NCI-H1105 treated with DMSO at 0.1 percent for 48 hours (cell line): ENCODE results near the gene FBF1.
"Not testable (repeated sequence)": the region's sequence is repeated elsewhere in the genome, so short reads cannot be mapped to it uniquely, and the experiment has no call there.

Experiments
- DNase-seq: peaks from one replicate; lab custom pipeline; 2025; lab: John Stamatoyannopoulos, UW

FBF1 gene

DNA sequence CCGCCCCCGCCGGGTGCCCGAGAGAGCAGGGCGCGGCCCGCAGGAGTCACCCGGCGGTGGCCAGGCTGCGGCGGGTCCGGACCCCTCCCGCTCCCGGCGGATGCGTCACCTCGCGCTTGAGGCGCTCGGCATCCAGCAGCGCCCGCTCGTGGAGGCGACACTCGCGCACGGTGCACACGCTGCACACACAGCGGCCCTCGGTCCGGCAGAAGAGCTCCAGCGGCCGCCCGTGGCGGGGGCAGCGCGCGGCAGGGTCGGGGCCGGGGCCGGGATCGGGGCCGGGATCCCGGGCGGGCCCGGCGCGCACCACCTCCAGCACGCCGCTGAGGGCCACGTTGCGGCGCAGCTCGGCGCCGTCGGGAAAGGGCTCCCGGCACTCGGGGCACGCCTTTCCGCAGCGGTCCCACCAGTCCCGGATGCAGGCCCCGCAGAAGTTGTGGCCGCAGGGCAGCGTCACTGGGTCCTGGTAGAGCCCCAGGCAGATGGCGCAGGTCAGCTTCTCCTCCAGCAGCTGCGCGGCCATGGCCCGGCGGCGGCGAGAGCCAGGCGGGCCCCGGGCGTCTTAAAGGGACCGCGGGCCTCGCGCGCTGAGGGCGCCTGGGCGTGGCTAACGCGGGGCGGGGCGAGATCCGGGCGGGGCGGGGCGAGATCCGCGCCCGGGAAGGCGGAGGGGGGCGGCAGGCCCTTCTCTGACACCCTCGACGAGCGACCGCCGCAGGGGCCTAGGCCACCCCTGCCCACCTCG is 44.3 kb downstream of the FBF1 start, which contains the start of gene TRIM65:
Gene TRIM65 (minus strand): TSS at position 537 of the 745 bp plus-strand sequence. CDS start 14 bp downstream, at position 523.
- DNase-seq, result peak; percentile 59

DNA sequence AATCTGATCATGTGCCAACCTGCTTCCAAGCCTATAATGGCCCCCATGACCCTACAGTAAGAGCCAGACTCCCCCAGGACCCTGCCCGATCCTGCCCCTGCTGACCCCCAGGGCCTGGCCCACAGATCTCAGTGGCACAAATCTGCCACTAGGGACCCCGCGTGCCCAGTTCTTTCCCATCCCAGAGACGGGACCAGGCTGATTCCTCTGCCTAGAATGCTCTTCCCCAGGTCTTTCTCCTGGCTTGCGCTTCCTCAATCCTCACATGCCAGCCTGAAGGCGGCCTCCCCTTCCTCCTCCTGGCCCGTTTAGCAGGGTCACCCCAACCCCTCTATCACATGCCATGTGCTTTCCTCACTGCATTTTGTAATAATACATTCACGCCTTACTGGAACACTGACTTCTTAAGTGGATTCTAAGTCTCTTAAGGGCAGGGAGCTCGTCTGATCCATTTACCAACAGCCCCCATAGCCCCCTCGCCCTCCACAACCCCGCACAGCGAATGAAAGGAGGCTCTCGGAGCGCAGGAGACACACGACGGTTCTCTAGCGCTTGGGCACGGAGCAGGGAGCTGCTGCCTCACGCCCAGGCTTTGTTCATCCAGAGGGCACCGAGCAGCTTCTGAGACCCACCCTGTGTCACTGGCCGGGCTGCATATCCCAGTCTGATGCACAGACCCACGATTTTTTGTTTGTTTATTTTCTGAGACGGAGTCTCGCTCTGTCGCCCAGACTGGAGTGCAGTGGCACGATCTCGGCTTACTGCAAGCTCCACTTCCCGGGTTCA is 45.3 kb downstream of the FBF1 start:
- no peak for DNase-seq

DNA sequence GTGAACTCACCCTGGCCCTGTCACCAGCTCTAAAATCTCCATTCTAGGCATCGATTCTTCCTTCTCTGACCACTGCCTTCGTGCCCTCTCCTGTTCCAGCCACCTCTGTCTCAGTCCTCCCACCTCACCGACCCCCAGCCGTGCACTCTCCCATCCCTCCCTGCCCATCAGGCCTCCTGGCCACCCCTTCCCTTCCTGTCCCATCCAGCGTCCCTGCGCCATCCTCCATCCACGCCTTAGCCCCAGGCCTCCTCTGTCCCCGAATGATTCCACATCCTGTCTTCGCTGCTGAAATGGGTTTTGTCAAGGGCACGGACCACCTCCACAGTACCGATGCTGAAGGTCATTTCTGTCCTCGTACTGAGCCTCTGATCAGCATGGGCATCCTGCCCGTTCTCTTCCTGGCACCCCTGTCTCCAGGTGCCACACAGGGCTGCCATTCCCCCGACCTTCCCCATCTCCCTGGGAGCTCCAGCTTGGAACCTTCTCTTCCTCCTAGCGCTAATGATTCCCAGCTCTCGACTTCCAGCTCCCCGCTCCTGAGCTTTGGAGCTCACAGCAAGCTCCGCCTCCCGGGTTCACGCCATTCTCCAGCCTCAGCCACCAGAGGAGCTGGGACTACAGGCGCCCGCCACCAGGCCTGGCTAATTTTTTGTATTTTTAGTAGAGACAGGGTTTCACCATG is 46.7 kb downstream of the FBF1 start:
- no peak for DNase-seq

DNA sequence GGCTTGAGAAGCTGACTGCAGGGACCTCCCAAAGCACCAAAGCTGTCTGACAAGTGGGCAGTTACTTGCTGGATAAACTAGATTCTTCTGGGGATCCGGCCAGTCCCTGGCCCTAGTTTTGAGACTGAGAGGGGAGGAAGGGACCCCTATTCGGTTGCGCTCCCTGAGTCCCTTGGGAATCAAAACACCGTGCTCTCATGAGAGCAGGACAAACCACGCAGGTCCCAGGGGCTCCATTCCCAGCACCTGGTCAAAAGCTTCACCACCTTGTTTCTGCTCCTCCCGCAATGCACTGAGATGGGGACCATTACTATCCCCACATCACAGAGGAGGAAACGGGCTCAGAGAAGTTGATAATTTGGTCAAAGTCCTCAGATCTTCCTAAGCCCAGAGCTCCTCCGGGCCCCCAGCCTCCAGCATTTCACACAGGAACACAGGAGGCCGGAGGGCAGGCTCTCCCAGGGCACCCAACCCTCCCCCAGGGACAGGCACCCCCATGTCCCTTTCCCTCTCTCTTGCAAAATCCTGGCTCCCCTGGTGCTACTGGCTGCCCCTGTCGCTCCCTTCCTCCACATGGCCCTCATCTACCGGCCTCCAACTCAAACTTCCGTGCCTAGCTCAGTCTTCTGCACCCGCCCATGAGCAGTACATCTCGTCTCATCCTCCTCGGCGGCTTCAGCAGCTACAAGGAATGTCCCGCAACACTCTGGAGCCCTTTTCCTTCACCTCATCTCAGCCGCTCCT is 47.4 kb downstream of the FBF1 start:
- no peak for DNase-seq

DNA sequence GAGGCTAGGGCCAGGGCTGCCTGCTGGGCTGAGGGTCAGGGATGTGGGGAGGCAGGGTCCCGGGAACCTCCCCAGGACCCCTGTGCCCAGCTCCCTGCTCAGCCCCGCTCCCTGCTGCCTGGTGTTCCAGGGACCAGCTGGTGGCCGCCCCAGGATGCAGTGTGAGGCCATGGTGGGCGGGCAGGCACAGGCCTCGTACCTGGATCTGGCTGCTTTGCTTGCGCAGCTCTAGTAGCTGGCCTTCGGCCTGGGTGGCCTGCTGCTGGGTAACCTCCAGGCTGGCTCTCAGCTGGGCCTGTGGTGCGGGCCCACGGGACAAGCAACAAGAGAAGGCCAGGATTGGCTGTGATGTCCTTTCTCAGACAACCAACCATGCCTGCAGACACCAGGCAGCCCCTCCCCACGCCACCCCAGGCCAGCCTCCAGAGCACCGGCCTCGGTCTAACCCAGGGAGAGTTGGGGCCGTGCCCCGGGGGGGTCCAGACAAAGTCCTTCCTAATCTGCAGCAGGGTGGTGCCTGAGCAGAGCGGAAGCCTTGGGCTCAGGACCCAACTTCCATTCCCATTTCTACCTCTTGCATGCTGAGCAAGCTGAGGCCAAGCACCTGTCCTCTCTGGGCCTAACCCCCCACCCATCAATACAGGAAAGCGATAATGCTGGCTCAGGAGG is 48.2 kb downstream of the FBF1 start:
- no peak for DNase-seq

DNA sequence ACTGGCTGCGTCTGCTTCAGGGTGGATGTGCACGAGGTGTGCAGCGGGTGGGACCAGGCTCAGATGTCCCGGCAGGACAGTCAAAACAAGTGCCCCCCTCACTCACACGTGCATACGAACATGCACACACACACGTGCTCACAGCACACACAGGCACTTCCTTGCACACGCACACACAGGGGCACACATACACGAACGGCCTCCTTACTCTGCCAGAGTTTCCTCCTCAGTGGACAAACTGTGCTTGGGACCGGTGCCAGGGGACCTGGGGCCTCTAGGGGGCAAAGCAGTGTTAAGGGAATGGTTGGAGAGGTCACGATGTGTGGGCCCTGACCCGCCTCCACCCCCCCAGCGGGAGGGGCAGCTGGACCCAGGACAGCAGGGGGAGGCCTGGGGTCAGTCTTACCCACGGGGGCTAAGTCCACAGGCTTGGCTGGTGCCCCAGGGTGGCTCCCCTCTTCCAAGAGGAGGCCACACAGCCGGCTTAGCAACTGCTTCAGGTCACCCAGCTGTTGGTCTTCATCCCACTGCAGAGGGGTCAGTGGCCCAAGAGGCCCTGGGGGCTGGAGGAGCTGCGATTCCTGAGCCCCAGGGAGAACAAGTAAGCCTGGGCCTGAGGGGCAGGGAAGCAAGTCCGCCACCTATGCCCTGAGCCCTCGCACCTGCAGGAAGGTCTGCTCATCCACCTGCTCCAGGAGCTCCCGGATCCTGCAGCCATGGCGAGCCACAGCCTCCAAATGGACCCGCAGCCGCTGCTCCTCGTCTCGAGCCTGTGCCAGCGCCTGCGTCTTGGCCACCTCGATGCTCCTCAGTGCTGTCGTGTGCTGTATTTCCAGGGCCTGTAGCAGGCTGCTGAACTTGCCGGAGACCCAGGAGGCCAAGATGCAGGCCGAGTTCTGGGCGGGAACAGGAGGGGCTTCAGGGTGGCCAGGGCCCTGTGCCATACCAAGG is 49.0 kb downstream of the FBF1 start:
- no peak for DNase-seq

DNA sequence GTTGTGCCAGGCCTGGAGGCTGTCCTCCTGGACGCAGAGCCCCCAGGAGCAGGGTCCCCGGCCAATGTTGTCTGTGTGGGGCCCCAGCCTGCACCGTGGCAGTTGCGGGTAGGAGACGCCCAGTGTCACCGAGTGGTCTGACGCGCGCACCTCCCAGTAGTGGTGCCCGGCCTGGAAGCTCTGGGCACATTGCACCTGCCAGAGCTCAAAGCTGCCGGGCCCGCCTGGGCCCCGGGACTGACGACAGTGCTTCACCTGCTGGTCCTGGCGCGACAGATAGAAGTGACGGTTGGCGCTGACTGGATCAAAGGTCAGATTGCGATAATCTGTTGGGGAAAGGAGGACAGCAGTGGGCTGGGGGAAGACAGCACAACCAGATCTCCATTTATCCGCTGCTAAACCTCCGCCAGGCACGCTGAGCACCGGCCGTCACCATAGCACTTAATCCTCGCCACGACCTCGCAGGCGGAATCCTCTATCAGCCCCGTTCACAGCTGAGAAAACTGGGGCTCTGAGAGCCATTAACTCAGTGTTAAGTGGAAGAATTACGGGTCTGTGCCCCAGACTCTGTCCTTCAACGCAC is 49.7 kb downstream of the FBF1 start:
- no peak for DNase-seq

DNA sequence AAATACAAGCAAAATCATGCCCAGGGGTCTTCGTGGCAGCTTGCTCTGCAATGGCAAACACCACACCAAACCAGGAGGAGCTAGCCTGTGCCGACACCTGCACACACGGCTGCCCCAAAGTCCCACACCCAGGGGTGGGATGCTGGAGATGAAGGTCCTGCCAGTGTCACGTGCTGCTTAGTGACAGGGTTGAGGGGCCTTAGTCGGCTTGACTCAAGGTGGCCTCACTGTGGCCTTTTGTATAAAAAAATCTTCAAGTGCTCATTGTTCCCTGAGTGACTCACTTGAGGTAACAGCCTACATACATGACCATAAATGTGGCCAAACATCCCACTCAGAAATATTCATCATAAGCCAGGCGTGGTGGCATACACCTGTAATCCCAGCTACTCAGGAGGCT is 51.4 kb downstream of the FBF1 start:
- DNase-seq, result no peak

DNA sequence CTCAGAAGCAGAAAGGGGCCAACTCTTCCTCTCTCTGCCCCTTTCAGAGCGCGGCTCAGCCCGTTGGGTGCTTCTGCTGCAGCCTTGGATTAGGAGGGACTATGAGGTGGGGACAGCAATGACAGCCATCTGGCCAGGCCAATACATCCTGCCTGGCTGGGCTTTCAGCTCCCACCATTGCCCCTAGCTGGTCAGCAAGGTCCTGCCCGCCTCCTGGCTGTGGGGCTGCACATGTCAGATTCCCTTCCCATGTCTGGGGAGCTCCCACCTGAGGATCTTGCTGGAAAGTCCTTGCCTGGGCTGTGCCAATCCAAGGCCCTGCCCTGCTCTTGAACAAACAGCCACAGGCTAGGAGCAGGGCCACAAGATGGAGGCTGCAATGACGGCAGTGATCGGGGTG is 52.4 kb downstream of the FBF1 start:
- no peak for DNase-seq

DNA sequence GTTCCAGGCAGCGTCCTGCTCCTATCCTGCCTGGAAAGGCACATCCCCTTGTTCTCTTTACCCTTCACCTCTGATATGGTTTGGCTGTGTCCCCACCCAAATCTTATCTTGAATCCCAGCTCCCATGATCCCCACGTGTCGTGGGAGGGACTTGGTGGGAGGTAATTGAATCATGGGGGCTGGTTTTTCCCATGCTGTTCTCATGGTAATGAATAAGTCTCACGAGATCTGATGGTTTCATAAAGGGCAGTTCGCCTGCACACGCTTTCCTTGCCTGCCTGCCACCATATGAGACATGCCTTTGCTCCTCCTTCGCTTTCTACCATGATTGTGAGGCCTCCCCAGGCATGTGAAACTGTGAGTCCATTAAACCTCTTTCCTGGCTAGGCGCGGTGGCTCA is 55.0 kb downstream of the FBF1 start:
- not testable (repeated sequence) for DNase-seq

DNA sequence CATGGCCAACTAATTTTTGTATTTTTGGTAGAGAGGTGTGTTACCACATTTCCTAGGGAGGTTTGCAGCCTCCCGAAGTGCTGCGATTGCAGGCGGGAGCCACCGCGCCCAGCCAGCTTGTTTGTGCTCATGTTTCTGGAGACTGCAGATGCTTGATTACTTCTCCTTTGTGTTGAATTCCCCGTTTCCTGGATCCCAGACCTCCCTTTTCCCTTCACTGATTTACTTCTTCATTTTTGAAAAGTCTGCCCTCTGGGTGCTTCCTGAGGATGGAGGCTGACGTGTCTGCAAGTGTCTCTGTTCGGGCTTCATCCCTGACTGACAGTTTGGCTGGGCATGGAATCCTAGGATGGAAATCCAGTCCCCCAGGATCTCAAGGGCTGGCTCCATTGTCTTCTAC is 55.4 kb downstream of the FBF1 start:
- no peak for DNase-seq

DNA sequence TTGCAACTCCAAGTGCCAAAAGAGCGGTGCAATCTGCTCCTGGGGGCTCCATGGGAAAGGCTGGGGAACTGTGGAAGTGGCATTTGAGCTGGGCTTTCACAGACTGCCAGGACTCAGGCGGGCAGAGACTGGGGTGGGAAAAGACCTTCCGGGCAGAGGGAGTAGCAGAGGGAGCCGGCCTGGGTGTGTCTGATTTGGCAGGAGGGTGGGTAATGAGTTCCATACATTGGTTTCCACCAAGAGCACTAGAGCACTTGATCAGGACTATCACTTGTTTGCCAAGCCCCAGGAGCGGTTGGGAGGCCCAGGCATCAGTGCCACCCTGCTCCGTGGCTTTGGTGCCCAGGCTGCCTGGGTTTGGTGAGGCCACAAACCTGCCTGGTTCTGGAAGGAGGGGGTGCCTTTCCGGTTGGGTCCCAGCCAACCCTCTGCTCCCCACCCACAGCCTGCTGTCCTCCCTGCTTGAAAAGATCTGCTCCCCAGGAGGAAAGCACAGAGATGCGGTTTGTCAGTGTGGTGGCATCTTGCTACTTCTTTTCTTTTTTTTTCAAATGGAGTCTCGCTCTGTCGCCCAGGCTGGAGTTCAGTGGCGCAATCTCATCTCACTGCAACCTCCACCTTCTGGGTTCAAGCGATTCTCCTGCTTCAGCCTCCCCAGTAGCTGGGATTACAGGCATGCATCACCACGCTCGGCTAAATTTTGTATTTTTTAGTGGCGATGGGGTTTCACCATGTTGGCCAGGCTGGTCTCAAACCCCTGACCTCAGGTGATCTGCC is 59.0 kb downstream of the FBF1 start:
- DNase-seq, result no peak

DNA sequence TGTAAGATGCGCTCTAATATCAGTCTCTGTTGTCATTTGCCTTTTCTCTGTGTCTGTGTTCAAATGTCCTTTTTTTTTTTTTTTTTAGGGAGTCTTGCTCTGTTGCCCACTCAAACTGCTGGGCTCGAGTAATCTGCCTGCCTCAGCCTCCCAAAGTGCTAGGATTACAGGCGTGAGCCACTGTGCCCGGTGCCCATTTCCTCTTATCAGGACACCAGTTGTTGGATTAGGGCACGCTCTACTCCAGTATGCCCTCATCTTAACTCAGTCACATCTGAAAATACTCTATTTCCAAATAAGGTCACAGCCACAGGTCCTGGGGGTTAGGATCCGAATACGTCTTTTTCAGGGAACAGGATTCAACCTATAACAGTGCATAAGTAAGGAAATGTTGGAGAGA is 60.6 kb downstream of the FBF1 start:
- no peak for DNase-seq

DNA sequence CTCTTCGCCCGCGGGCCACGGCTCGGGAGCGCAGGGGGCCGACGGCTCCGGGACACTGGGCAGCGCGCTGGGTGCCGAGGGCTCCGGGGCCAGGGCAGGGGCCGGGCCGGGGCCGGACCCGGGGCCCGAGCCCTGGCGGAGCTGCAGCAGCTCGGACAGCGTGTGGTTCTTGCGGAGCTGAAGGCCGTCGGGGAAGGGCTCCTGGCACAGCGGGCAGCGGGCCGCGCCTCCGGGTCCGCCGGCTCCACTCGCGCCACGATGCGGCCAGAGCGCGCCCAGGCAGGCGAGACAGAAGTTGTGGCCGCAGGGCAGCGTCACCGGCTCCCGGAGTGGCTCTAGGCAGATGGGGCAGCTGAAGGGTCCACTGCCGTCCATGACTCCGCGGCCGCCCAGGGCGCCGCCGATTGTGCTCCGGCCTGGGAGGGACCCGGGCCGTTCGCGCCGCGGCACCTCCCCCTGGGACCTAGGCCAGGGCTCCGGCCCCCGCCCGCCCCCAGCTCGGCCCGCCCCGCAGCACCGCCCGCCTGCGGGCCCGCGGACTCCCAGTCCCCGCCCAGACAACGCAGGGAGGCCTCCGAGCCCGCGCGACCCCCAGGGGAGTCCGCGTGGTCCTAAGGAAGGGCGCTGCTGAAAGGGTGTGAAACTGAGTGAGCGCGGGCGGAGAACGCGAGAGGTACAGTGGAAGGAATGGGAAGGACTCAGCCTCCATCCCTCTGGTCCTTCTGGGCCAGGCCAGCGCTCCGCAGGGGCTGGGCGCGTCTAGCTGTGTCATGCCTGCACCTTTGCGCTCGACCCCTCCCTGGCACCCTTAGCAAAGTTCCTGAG is 62.5 kb downstream of the FBF1 start, which contains the start of gene TRIM47:
Gene TRIM47 (minus strand): TSS at position 408 of the 825 bp plus-strand sequence. CDS start 33 bp downstream, at position 375.
- no peak for DNase-seq

DNA sequence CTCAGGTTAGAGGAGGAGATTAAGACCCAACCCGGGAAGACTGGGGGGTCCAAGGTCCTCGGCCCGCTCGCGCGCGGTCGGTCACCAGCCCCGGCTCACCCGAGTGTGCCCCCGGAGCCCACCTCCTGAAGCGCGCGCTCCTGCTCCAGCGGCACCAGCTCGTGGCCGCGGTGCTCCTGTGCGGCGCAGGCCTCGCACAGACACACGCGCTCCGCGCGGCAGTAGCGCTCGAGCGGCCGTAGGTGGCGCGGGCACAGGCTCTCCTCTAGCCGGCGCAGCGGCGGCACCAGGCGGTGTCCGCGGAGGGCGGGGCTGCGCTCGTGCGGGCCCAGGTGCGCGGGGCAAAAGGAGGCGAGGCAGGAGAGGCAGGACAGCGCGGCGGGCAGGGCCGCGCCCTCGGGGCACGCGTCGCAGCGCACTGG is 63.1 kb downstream of the FBF1 start:
- peak; percentile 52 for DNase-seq

DNA sequence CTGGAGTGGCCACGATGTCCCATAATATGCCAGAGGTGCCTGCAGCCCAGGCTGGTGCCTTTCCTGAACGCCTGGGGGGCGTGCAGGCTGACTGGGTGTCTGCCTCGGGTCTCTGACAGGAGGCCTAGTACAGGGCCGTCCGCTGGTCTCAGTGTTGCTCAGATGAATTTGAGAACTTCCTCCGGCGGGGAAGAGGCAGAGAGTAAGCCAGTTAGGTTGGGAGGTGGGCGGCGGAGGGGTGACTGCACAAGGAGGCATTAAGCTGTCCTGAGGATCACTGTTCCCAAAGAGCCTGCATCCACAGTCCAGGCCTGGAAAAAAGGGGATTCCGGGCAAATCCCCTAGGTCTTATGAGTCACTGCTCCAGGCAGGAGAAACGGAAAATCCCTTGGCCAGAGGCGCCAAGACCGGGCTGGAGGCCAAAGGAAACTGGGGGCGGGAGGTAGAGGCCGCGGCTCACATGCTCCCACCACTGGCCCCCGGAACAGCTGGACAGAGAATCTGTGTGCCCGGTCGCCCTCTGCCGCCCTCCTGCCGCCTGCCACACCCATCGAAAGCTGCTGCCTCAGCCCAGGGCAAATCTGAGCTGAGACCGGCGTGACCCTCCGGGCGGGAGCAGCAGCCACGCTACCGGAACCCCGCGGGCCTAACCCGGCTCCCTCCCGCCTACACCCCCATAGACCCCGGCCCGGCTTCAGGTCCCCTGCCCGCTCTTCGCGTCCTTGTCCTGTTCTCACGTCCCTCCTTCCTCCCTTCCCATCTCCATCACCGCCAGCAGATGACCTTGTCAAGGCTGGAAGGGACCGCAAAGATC is 63.7 kb downstream of the FBF1 start:
- no peak for DNase-seq
